ENCODE measurements around the gene NDUFB5.
"Not testable (repeated sequence)": the region's sequence is repeated elsewhere in the genome, so short reads cannot be mapped to it uniquely, and the experiment has no call there.

Gene NDUFB5

GRCh38 chr3:179640469-179640868 is 35.9 kb downstream of the NDUFB5 start:
- no peak for DNase-seq

- DNase-seq = no peak
Observed at GRCh38 chr3:179642871-179643270, 38.3 kb downstream of the NDUFB5 start.

- not testable (repeated sequence) for DNase-seq
Observed at GRCh38 chr3:179643837-179644236, 39.2 kb downstream of the NDUFB5 start.

GRCh38 chr3:179646177-179646576 is 41.6 kb downstream of the NDUFB5 start:
- DNase-seq = no peak

- no peak for DNase-seq
Observed at GRCh38 chr3:179651687-179652446, 47.3 kb downstream of the NDUFB5 start.

GRCh38 chr3:179652447-179653095 is 48.0 kb downstream of the NDUFB5 start, which contains the start of gene USP13:
Gene USP13 (plus strand): TSS chr3:179653040. CDS start chr3:179653226, 186 bp downstream.
- peak; percentile 54 for DNase-seq

GRCh38 chr3:179653096-179653797 is 48.7 kb downstream of the NDUFB5 start:
- DNase-seq = peak; percentile 63

GRCh38 chr3:179655236-179655635 is 50.6 kb downstream of the NDUFB5 start:
- DNase-seq = no peak

- no peak for DNase-seq
Observed at GRCh38 chr3:179658606-179659005, 54.0 kb downstream of the NDUFB5 start.

- no peak for DNase-seq
Observed at GRCh38 chr3:179660872-179661271, 56.3 kb downstream of the NDUFB5 start.

- no peak for DNase-seq
Observed at GRCh38 chr3:179661777-179662176, 57.2 kb downstream of the NDUFB5 start.

GRCh38 chr3:179663093-179663492 is 58.5 kb downstream of the NDUFB5 start:
- DNase-seq = no peak

- DNase-seq = no peak
Observed at GRCh38 chr3:179666030-179666429, 61.4 kb downstream of the NDUFB5 start.

- DNase-seq = no peak
Observed at GRCh38 chr3:179666436-179667035, 61.9 kb downstream of the NDUFB5 start.

GRCh38 chr3:179668429-179668828 is 63.8 kb downstream of the NDUFB5 start:
- DNase-seq = no peak

- no peak for DNase-seq
Observed at GRCh38 chr3:179670311-179670710, 65.7 kb downstream of the NDUFB5 start.

GRCh38 chr3:179671309-179671708 is 66.7 kb downstream of the NDUFB5 start:
- no peak for DNase-seq

GRCh38 chr3:179671747-179672242 is 67.2 kb downstream of the NDUFB5 start:
- DNase-seq = no peak

GRCh38 chr3:179672918-179673317 is 68.3 kb downstream of the NDUFB5 start:
- DNase-seq = no peak

GRCh38 chr3:179673523-179673922 is 68.9 kb downstream of the NDUFB5 start:
- no peak for DNase-seq

- no peak for DNase-seq
Observed at GRCh38 chr3:179676081-179676480, 71.5 kb downstream of the NDUFB5 start.
